DOHH2 (cell line): ENCODE results near the gene MYO15A.

Experiments
- H3F3A ChIP-seq: fragments of 200-600 bp; sonication (generic), shearing (Covaris generic); 2 replicates; pipeline ENCODE4 v1.6.0; 2016; ENCODE audit warnings: antibody characterized with exemption, mild to moderate bottlenecking; ENCODE audit not compliant: control insufficient read depth, insufficient read depth
- H3K27ac ChIP-seq: fragments of 200-600 bp; sonication (generic); 2 replicates; pipeline ENCODE4 v1.5.1; 2014; ENCODE audit warnings: low read depth, mild to moderate bottlenecking, low read length, moderate library complexity
- H3K27me3 ChIP-seq: fragments of 200-600 bp; sonication (generic); 2 replicates; pipeline ENCODE4 v1.6.1; 2014; ENCODE audit warnings: mild to moderate bottlenecking, low read length, mixed read lengths; ENCODE audit not compliant: control insufficient read depth
- H3K36me3 ChIP-seq: fragments of 200-600 bp; sonication (generic); 2 replicates; pipeline ENCODE4 v1.6.1; 2014; ENCODE audit warnings: mild to moderate bottlenecking, low read length, moderate library complexity, mixed read lengths; ENCODE audit not compliant: control insufficient read depth
- H3K4me1 ChIP-seq: fragments of 200-600 bp; sonication (generic); 2 replicates; pipeline ENCODE4 v1.6.1; 2014; ENCODE audit warnings: mild to moderate bottlenecking, low read length, mixed read lengths; ENCODE audit not compliant: control insufficient read depth
- H3K4me2 ChIP-seq: fragments of 200-600 bp; sonication (generic); 2 replicates; pipeline ENCODE4 v1.6.0; 2014; ENCODE audit warnings: mild to moderate bottlenecking, low read length, moderate library complexity
- H3K4me3 ChIP-seq: fragments of 200-600 bp; sonication (generic); 2 replicates; pipeline ENCODE4 v1.5.1; 2014; ENCODE audit warnings: mild to moderate bottlenecking, low read length, mixed read lengths
- H3K79me2 ChIP-seq: fragments of 200-600 bp; sonication (generic); 2 replicates; pipeline ENCODE4 v1.6.1; 2014; ENCODE audit warnings: mild to moderate bottlenecking, low read length, mixed read lengths; ENCODE audit not compliant: control insufficient read depth
- H3K9me2 ChIP-seq: fragments of 200-600 bp; sonication (generic); replicated peaks from 2 replicates; pipeline ENCODE4 v1.6.1; 2014; ENCODE audit warnings: mild to moderate bottlenecking, low read length, mixed read lengths; ENCODE audit not compliant: control insufficient read depth
- H3K9me3 ChIP-seq: fragments of 200-600 bp; sonication (generic); 2 replicates; pipeline ENCODE4 v1.6.1; 2014; ENCODE audit warnings: antibody characterized with exemption, low read length, mixed read lengths; ENCODE audit not compliant: control insufficient read depth, insufficient read depth
- H4K20me1 ChIP-seq: fragments of 200-600 bp; sonication (generic); 2 replicates; pipeline ENCODE4 v1.6.0; 2014; ENCODE audit warnings: low read depth, mild to moderate bottlenecking, antibody characterized with exemption, low read length, moderate library complexity; ENCODE audit not compliant: control insufficient read depth, insufficient read depth
- CTCF ChIP-seq: fragments of 200-600 bp; sonication (generic); IDR thresholded peaks from one replicate; pipeline ENCODE4 v1.5.1; 2014; ENCODE audit warnings: antibody characterized with exemption, mild to moderate bottlenecking, low read depth, low read length; ENCODE audit not compliant: poor library complexity, severe bottlenecking
- EZH2phosphoT487 ChIP-seq: fragments of 200-600 bp; sonication (generic); IDR thresholded peaks from 2 replicates; pipeline ENCODE4 v1.6.1; 2017; ENCODE audit warnings: borderline replicate concordance, mild to moderate bottlenecking, antibody characterized with exemption, low read length, moderate library complexity, mixed read lengths

The MYO15A gene

GRCh38 chr17:18094409-18094807 is 14.1 kb upstream of the MYO15A start:
- H3K27ac ChIP-seq = no peak overlapping the region
- H3K9me3 ChIP-seq = no peaks in the 10 kb centered on the region
- H3K4me3 ChIP-seq = no peak overlapping the region
- no peaks in the 10 kb centered on the region; the same call in 1 of the 2 replicates for H4K20me1 ChIP-seq
- TF ChIP-seq CTCF (no peak), EZH2phosphoT487 (no peak)
- H3K4me2 ChIP-seq = no peak overlapping the region
- peaks cover 54% of the 10 kb centered on the region for H3K36me3 ChIP-seq
- H3K27me3 ChIP-seq = no peaks in the 10 kb centered on the region
- peaks cover 3% of the 10 kb centered on the region; the same call in 1 of the 2 replicates for H3K4me1 ChIP-seq
- H3K9me2 ChIP-seq = no peaks in the 10 kb centered on the region
- H3K79me2 ChIP-seq = peaks cover 15% of the 10 kb centered on the region
- no peaks in the 10 kb centered on the region for H3F3A ChIP-seq

- Histone ChIP-seq H3K36me3 (peaks cover 62% of the 10 kb centered on the region), H3K9me2 (no peaks in the 10 kb centered on the region)
- TF ChIP-seq EZH2phosphoT487 (no peak), CTCF (no peak)
Observed at GRCh38 chr17:18099516-18099915, 9.0 kb upstream of the MYO15A start.

GRCh38 chr17:18100616-18101015 is 7.9 kb upstream of the MYO15A start:
- H3K27ac ChIP-seq = no peak overlapping the region
- H3K36me3 ChIP-seq = peaks cover 60% of the 10 kb centered on the region
- no peaks in the 10 kb centered on the region for H3K79me2 ChIP-seq
- H3K9me3 ChIP-seq = no peaks in the 10 kb centered on the region
- peaks cover 9% of the 10 kb centered on the region for H3K4me1 ChIP-seq
- no peaks in the 10 kb centered on the region for H3F3A ChIP-seq
- no peaks in the 10 kb centered on the region for H3K9me2 ChIP-seq
- no peak overlapping the region for H3K4me3 ChIP-seq
- no peaks in the 10 kb centered on the region; the same call in 1 of the 2 replicates for H4K20me1 ChIP-seq
- TF ChIP-seq EZH2phosphoT487 (no peak), CTCF (no peak)
- H3K4me2 ChIP-seq = no peak overlapping the region
- H3K27me3 ChIP-seq = no peaks in the 10 kb centered on the region

More at GRCh38 chr17:18099516-18099915, 9.0 kb upstream of the MYO15A start:
- Histone ChIP-seq H3K27ac (no peak overlapping the region), H3K9me3 (no peaks in the 10 kb centered on the region), H3F3A (no peaks in the 10 kb centered on the region), H3K4me2 (no peak overlapping the region), H3K4me3 (no peak overlapping the region), H3K79me2 (no peaks in the 10 kb centered on the region), H3K4me1 (peaks cover 9% of the 10 kb centered on the region), H3K27me3 (no peaks in the 10 kb centered on the region), H4K20me1 (no peaks in the 10 kb centered on the region; the same call in 1 of the 2 replicates)

- Histone ChIP-seq H3K4me3 (no peak overlapping the region), H3K27ac (no peak overlapping the region), H3F3A (no peaks in the 10 kb centered on the region), H3K4me2 (no peak overlapping the region), H3K9me2 (no peaks in the 10 kb centered on the region), H4K20me1 (no peaks in the 10 kb centered on the region; the same call in 1 of the 2 replicates), H3K79me2 (no peaks in the 10 kb centered on the region), H3K27me3 (no peaks in the 10 kb centered on the region), H3K4me1 (peaks cover 9% of the 10 kb centered on the region), H3K9me3 (no peaks in the 10 kb centered on the region), H3K36me3 (peaks cover 49% of the 10 kb centered on the region)
- TF ChIP-seq EZH2phosphoT487 = no peak
- no peak for TF ChIP-seq CTCF
Observed at GRCh38 chr17:18101828-18102227, 6.7 kb upstream of the MYO15A start.
